Measurements from ENCODE around the gene TMEM132C.

Gene TMEM132C

DNA sequence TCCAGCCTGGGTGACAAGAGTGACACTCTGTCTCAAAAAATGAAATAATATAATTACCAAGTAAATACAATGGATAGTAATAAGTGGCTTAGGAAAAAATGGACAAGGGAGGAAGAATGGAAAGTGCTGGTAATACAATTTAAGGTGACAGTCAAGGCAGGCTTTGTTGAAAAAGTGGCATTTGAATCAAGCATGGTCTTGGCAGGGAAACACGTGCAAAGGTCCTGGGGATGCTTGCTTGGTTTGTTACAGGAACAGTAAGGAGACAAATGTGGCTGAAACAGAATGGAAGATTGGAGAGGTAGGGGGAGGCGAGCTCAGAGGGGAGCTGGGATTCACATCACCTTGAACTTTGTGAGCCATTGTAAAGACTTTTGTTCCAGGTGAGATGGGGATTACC lies 153.2 kb downstream of the TMEM132C start:
- DNase-seq, result no peak
- no peak for ATAC-seq

DNA sequence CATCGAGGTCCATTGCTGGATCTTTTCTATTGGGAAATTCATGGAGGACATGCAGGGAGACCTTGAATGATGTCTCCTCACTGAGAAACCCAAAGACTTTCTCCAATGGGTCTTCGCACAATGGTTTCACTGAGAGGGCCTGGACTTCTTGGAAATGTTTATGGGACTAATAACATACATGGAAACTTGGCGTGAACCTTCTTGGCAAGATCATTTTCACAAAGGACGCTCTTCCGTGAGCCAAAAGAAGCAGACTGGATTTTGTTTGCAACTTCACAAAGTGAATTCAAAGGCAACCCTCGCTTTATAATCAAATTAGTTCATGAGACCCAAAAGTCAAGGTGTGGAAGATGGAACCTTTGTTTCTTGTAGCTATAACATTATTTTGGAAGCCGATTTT lies 154.4 kb downstream of the TMEM132C start:
- no peak for ATAC-seq
- DNase-seq, result no peak

DNA sequence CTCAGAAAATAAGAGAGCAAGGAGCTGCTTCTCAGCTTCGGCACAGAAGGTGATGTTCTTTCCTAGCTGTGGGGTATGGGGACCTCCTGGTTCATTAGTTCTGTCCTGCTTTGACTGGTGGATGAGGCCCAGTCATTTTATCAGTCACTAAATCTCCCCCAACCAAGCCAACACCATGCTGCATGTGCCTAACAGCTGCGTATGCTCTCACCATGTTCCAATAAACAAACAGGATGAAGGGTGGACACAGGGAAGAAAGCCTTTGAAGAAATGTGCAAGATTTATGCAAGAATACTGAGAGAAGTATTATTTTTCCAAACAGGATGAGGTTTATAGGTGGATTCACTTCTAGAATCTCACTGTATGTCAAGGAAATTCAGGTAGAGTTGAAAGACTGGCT lies 156.2 kb downstream of the TMEM132C start:
- DNase-seq, result no peak
- no peak for ATAC-seq

DNA sequence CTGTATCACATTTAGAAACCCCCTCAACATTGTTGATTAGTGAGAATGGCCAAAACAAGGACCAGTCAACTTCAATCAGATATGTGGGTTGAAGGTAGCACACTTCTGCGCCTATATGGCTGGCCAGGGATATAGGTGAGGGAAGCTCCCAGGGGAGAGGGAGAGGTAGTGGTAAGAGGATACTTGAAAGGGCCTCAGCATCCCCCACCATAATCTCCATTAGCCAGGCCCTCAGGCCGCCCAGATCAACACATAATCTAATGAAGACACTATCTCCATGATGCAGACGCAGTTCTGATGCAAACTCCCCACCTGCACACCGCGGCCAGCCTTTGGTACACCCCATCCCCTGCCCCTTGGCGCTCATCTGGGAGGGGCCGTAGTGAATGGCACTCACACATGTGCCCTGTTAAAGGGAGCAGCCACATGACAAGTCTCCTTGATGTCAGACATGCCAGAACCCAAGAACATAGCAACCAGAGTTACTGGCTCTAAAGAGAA lies 158.0 kb downstream of the TMEM132C start:
- ATAC-seq (no peak), DNase-seq (no peak)

DNA sequence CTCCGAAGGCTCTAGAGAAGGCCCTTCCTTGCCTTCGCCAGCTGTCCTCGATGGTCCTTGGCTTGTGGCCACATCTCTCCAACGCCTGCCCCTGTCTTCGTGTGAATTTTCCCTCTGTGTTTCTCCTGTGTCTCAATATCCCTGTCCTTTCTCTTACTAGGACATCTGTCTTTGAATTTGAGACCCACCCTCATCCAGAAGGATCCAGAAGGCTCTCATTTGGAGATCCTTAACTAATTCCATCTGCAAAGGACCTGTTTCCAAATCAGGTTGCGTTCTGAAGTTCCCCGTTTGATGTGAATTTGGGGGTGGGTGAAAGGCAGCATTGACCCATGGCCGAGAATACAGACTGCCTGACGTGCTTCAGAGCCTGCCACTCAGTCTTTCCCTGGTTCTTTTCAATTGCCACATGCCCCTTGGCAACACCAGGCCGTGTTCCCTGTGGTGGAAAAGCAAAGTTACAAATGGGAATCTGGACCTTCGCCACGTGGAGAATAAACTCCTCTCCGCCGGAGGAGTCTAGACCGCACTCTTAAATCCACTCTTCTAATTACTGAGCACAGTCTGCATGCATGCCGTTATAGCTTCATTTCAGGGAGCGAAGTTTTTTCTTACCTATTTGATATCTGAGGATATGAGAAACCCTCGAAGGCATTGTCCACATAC lies 158.8 kb downstream of the TMEM132C start:
- ATAC-seq (no peak), DNase-seq (no peak)

DNA sequence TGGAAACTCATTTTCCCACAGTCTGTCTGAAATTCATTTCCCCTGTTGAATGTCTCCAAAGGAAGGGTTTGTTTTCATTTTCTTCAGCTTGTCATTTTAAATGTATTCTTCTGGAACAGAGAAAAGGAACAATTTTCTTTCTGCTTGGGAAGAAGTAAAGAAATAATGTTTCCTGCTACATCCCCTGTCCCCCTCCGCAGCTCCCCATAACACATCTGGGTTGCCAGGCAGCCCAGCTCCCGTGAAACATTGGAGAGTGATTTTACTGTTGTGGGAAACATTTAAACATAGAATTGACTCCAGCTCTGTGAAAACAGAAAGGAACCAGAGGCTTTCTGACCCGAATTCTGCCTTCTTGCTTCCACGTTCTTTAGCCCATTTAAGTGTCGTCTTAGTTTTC lies 159.5 kb downstream of the TMEM132C start:
- ATAC-seq (no peak), DNase-seq (no peak)

DNA sequence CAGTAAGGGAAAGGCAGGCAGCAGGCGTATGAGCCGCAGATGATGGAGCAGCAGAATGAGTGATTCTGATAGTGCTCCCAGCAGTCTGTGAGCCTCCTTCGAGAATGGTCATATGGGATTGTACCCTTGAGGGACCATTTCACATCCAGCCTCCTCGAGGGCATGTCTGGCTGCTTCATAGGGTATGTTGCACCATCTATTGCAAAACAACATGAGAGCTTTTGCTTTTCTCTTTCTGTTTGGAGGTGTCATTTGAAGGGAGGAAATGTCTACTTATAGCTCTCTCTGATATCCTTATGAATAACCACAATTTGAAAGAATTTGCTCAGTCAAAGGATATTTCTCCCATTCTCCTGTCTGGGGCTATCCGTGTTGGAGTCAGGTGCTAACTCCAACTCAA lies 172.8 kb downstream of the TMEM132C start:
- ATAC-seq (no peak), DNase-seq (no peak)

DNA sequence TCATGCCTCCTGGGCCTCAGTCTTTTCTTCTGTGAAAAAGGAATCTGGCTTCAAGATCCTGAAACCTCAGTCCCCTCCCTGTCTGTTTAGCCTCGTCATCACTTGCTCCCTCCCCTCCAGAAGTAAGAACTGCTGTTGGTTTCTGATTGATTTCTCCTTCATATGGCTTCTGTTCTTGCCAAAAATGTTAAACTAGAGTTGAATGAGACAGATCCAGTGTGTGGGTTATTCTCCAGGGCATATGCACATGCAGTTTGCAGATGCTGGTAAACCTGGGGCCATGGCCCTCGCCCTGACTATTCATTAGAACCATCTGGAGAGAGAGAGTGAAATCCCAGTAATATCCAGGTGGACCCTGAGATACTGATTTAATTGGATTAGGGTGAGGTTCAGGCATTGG lies 175.1 kb downstream of the TMEM132C start:
- DNase-seq (no peak), ATAC-seq (no peak)

DNA sequence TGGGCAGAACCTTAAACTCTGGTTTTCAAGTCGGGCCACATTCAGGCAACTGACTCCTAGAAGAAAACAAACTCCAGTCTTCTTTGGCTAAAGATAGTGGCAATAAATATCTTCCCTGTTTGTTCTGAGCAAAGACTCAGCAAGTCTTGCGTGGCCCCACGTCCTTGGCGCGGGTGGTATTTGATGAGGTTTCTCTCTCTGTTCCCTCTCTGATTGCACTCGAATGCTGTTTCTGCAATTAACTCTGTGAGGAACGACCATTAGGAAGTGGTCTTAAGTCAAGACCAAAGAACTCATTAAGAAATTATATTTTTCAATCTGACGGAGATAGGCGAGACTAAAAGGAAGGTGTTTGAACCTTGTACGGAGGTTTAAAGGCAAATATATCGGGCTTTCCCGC lies 177.6 kb downstream of the TMEM132C start:
- DNase-seq, result no peak
- no peak for ATAC-seq

DNA sequence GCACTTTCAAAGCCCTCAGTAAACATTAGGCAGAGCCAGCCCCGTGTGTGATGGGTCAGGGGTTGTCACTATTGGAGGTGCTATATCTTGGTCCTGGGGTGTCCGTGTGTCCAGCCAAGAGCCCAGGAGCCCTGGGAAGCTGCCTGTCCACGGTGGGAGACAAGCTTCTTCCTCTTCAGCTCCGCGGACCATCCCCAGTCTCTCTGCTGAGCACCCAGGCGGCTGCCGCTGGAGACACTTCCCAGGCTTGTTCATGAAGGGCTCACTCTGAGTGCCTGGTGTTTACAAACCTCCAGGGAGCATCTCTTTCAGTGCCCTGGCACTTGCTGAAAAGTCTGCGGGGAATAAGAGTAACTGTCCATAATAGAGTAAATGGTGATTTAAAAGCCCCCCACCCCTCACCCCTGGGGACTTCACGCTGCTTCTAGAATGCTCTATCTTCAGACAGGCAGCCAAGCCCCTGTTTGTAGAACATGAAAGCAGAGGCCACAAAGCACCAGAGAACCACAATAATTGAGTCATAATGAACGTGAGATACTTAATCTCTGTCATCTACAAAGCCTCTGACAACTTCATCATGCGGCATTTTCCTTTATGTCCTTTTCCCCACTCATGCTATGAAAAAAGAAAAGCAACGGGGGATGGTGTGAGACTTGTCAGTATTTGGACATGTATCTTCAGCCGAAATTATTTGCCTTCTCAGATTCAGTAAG lies 178.6 kb downstream of the TMEM132C start:
- no peak for DNase-seq
- no peak for ATAC-seq

DNA sequence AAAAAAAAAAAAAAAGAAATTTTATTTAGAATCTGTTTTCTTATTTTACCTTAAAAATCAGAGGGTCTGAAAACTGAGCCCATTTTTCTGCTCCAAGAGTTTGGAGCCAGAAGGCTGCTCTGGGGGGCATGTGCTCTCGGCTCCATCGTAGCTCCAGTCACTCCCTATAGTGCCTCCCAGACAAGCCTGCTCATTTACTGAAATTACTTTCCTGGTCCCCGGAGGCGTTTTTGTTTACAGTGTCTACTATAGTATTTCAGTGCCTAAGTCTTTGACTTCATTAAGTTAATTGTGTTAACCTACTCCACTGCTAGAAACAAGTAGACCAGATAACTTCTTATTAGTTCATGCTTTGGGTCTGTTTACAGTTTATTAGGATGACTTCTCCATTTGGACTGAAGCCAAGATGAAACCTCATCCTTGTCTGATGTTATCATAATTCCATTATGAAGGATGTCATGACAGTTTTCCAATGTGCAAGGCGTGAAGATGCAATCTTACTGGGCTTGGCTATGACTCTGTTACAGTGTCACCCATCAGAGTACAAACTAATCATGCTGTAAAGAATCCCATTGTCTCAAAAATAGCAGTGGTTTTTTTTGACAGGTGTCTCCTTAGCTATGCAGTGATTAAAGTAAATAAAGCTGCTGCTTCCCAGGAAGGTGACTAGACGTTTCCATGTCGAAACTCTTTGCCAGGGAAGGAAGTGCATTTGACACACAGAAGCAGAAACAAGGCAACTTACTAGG lies 182.3 kb downstream of the TMEM132C start:
- ATAC-seq (no peak), DNase-seq (no peak)

DNA sequence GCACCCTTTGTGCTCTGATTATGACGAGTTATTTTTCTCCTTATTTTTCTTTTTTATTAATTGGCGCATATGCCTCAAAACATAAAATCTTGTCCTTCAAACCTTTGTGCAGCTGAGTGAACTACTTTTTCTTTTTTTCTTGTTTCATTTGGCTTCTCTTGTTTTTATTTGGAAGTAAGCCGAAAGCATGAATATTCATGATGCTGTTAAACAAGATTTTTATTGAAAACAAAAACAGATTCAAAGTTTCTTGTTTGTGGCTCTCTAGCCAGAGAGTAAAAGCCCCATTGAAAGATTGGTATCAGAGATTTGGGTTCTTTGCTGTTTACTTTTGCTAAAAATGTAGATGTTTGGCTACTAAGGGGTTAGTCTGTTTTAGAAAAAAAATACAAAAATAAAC lies 183.8 kb downstream of the TMEM132C start:
- DNase-seq (no peak), ATAC-seq (no peak)

DNA sequence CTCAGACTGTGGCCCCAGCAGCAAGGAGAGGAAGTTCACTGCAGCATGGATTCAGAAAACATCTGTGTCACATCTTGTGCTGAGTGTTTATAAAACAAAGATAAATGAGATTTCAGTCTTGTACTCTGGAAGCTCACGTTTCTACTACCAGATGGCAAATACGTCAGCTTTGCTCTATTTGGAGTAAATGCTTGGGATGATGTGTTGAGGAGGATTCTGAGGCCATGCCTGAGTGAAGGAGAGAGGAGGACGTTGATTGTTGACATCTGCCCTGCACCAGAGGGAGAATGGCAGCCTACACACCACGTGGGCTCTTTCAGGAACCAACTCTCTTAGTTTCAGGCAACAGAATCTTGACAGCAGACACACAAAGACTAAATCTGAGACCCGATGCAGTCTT lies 188.9 kb downstream of the TMEM132C start:
- DNase-seq (no peak), ATAC-seq (no peak)

DNA sequence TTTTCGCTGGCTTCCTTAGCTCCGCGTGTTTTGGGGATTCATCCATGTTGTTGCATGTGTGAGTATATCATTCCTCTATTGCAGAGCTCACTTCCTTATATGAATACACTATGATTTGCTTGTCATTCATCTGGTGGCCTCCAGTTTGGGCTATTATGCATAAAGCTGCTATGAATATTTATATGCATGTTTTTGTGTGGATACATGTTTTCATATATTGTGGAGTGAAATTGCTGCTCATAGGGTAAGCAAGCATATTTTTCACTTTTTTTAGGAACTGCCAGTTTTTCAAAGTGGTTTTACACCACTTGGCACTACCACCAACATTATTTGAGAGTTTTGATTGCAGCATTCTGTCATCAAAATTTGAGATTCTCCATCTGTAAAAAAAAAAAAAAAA lies 190.0 kb downstream of the TMEM132C start:
- ATAC-seq (no peak), DNase-seq (no peak)

DNA sequence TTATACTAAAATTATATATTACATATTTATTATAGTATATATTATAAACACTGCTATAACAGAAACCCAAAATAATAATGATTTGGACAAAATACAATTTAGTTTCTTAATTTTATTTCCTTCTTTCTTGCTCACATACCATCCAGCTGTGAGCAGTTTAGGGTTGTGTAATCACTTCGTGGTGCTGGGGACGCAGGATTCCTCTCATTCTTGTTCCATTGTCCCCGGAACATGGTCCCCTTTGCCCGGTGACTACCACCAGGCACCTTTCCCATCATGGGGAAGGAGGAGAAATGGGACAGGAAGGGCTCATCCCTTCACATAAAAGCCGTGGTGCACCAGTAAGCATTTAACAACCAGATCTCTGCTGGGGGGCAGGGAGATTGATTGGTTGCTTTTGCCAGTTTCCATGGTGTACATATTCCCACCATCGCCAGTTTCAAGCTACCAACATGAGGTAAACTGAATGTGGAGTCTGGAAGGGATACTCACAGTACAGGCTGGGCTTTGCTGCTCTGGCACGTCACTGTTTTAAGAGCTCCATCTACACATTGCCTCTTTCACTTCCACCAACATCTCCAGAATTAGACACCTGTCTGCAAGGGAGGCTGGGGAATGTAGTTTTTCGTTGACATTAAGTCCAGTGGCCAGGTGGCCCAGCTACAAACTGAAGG lies 191.5 kb downstream of the TMEM132C start:
- ATAC-seq (no peak), DNase-seq (no peak)

DNA sequence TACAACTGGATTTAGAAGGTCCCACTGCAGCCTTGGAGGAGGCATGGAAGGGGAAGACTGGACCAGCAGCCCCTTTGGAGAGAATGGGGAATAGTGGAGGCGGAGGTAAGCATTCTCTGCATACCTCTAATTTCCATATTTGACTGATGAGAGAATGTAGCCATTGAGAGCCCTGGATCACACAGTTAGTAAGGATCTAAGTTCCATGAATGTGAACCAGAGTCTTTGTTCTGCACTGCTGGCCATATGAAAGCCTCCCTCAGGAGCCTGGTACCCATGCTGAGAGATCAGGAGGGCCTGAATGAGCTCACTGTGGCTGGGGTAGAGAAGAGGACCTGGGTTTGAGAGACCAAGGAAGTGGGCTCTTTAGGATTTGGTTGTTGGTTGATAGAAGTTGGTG lies 192.1 kb downstream of the TMEM132C start:
- DNase-seq (no peak), ATAC-seq (no peak)

DNA sequence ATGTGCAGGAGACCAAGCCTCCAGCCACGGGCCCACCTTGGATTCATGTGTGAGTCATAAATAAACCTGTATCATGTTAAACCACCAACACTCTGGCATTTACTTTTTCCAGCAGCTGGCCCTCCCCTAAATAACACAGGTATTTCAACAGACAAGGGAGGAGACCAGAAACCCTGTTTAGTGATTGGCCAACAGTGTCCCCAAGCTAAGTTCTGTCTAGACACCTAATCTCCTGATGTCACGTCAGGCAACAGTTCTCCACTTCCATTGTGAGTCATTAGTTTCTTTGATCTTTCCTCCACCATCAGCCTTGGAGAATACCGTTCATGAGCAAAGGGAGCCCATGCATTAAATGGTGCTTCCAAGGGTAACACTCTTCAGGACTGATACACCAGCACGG lies 196.9 kb downstream of the TMEM132C start:
- ATAC-seq (no peak), DNase-seq (no peak)

DNA sequence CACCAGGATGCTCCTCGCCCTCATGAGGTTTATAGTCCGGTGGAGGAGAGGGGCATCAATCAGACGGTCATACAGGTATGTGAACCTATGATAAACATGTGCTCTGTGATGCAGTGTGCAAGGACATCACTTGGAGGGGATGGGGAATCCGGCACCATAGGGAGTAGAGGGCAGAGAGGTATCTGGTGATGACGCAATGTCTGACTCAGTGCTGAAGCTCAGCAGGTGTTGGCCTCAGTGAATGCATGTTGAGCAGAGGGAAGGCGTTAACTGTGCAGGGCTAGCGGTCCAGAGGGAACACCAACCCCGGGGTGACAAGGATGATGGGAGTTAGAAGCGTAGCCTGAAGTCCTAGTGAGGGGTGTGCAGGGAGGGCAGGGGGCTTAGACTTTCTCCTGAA lies 200.9 kb downstream of the TMEM132C start:
- no peak for DNase-seq
- no peak for ATAC-seq

DNA sequence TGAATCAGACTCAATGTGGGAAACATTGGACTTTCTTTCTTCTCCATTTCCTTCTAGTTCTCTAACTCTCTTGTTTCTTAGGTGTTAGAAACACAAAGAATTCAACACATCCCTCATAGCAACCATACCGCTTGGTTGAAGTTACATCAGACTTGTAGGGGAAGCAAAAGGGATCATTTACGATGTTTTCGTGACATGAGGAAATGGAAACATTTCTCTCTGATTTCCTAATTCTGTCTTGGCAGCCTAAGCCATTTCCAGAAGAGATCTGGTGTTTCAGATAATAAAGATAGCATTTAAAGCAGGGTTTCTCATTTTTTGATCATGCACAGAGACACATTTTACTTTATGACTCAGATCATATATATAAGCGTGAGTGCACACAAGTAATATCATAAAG lies 202.0 kb downstream of the TMEM132C start:
- ATAC-seq (no peak), DNase-seq (no peak)

DNA sequence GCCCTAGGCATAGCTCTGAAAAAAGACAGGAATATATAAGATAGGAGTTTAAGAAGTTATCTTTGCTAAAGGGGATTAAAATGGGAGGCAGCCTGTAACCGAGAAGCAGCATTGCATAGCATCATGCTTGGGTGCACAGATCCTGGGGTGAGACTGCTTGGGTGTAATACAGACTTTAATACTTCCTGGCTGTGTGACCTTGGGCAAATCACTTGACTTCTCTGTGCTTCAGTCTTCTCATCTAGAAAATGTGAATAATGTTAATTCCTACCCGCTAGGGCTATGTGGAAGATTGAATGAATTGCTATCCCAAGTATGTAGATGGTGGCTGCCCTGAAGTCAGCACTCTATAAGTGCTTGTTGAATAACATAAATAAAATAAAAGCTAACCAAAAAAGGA lies 204.5 kb downstream of the TMEM132C start:
- ATAC-seq (no peak), DNase-seq (no peak)

DNA sequence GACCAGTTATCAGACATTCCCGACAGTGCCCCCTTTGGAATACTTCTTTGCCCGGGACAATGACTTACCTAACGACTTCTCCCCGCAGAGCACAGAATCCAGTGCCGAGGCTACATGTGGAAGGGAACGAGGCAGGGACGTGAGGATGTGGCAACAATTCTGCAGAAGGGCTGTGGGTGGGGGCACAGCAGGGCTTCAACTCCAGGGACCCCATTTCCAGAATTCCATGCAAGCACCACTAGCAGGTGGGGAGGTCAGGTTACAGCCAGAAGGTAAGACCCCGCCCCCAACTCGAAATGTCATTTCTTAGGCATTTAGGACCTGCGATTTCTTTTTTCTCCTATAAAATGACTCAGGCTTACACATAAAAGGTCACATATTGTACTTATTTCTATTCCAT lies 207.9 kb downstream of the TMEM132C start:
- ATAC-seq (no peak), DNase-seq (no peak)

DNA sequence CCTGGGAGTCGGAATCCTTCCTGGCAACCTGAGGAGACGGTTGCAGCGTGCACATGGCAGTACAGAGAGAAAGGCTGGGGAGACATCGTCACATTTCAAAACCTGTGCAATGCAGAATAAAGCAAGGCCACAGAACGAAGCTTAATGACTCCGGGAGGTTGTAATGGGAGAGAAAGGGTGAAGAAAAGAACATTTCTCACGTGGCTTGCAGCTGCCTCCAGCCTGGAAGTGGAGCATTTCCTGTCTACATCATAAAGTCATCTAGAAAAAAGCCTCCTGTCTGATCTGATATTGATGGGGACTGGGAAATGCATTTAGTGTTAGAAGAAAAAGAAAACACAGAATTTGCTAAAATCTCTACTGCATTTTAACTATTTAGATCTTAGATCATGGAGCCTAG lies 209.3 kb downstream of the TMEM132C start:
- ATAC-seq (no peak), DNase-seq (no peak)
